Endodermal cell (in vitro differentiated cells): Measurements from ENCODE around the gene LRRC74B. TPM values are rescaled to one million over a fixed set of nuclear protein-coding genes. Genes with fewer than 3 reads are reported as not detected.

ENCODE experiments used
- DNase-seq: peaks from one replicate; pipeline ENCODE4 v3.0.0-alpha.2; 2017
- H3K27ac ChIP-seq: 2 replicates; pipeline ENCODE4 v1.5.1; 2013; ENCODE audit warnings: mild to moderate bottlenecking, low read depth, low read length, moderate library complexity
- H3K27me3 ChIP-seq: 2 replicates; pipeline ENCODE4 v1.6.1; 2013; ENCODE audit warnings: mild to moderate bottlenecking, low read length, moderate library complexity; ENCODE audit not compliant: insufficient read depth, control insufficient read depth, poor library complexity, severe bottlenecking
- H3K36me3 ChIP-seq: 2 replicates; pipeline ENCODE4 v1.7.0; 2013; ENCODE audit warnings: mild to moderate bottlenecking, low read length, moderate library complexity; ENCODE audit not compliant: control insufficient read depth, insufficient read depth
- H3K4me1 ChIP-seq: one replicate; pipeline ENCODE4 v1.7.0; 2013; ENCODE audit warnings: low read length; ENCODE audit not compliant: control insufficient read depth, insufficient read depth
- H3K4me3 ChIP-seq: 2 replicates; pipeline ENCODE4 v1.5.1; 2013; ENCODE audit warnings: mild to moderate bottlenecking, low read length, moderate library complexity
- H3K9ac ChIP-seq: 2 replicates; pipeline ENCODE4 v1.6.1; 2013; ENCODE audit warnings: mild to moderate bottlenecking, low read length, moderate library complexity; ENCODE audit not compliant: poor library complexity, severe bottlenecking; ENCODE audit errors: extremely low read depth
- H3K9me3 ChIP-seq: 2 replicates; pipeline ENCODE4 v1.6.1; 2013; ENCODE audit warnings: mild to moderate bottlenecking, low read length, moderate library complexity; ENCODE audit not compliant: control insufficient read depth
- H3K27ac Mint-ChIP-seq: 2 replicates; pipeline ENCODE4 v1.8.0; 2020; ENCODE audit warnings: mixed read lengths
- H3K27me3 Mint-ChIP-seq: 2 replicates; pipeline ENCODE4 v1.8.0; 2021; ENCODE audit warnings: mild to moderate bottlenecking, mixed read lengths; ENCODE audit not compliant: insufficient read depth
- H3K36me3 Mint-ChIP-seq: 2 replicates; pipeline ENCODE4 v1.8.0; 2020; ENCODE audit warnings: low read depth, mixed read lengths
- H3K4me1 Mint-ChIP-seq: 2 replicates; pipeline ENCODE4 v1.8.0; 2020; ENCODE audit warnings: mixed read lengths
- H3K4me3 Mint-ChIP-seq: 2 replicates; pipeline ENCODE4 v1.8.0; 2020; ENCODE audit warnings: mild to moderate bottlenecking, moderate library complexity, mixed read lengths
- H3K9me3 Mint-ChIP-seq: 2 replicates; pipeline ENCODE4 v1.8.0; 2020; ENCODE audit warnings: mild to moderate bottlenecking, mixed read lengths
- CTCF ChIP-seq: fragments of 200-600 bp; sonication (generic); conservative IDR thresholded peaks from 2 replicates; pipeline ENCODE4 v1.5.0; 2021; ENCODE audit warnings: antibody characterized with exemption, mild to moderate bottlenecking
- WGBS, 2 experiments: methylation state at CpG; one replicate each; pipeline versions ENCODE4 v1.1.5 to v1.1.7; 2013; ENCODE audit warnings: missing lambda C conversion rate in 2 of 2, mixed read lengths in 1 of 2; ENCODE audit not compliant: insufficient coverage in 1 of 2, insufficient read length in 1 of 2; 5-methylcytosine and 5-hydroxymethylcytosine counted together
- total RNA-seq, 2 donors: library from RNA; stranded (reverse); fragmentation: NEBNext Ultra II Directional in 1 of 2; extraction: Animal tissue kit (Norgen Biotek cat#: 25700) in 1 of 2; gene quantifications; 2 replicates in 1 of 2; 3 replicates in 1 of 2; pipeline ENCODE4 v1.2.1, GENCODE V29; 2021

The LRRC74B gene
- total RNA-seq, 2 donors from 2014 or later: not detected

- H3K4me3 Mint-ChIP-seq: no peak overlapping the region
- Histone ChIP-seq H3K4me3 (no peak overlapping the region), H3K9me3 (no peaks in the 10 kb centered on the region), H3K27ac (no peak overlapping the region), H3K27me3 (peaks cover 10% of the 10 kb centered on the region), H3K9ac (no peak overlapping the region), H3K4me1 (no peaks in the 10 kb centered on the region), H3K36me3 (no peaks in the 10 kb centered on the region)
- H3K27me3 Mint-ChIP-seq: peaks cover 12% of the 10 kb centered on the region
- peaks cover 7% of the 10 kb centered on the region for H3K4me1 Mint-ChIP-seq
- 90 to 95% methylated on average over 13 to 27 of the region's 27 CpGs for WGBS, 2 experiments
- TF ChIP-seq CTCF: no peak
- no peak for DNase-seq
- H3K27ac Mint-ChIP-seq: no peak overlapping the region
- H3K9me3 Mint-ChIP-seq: no peaks in the 10 kb centered on the region
- no peaks in the 10 kb centered on the region for H3K36me3 Mint-ChIP-seq
Observed at GRCh38 chr22:21025763-21026755, 19.7 kb upstream of the LRRC74B start.

- TF ChIP-seq CTCF: no peak
- H3K9me3 Mint-ChIP-seq: no peaks in the 10 kb centered on the region
- H3K4me3 Mint-ChIP-seq: no peak overlapping the region
- H3K4me1 Mint-ChIP-seq: peaks cover 7% of the 10 kb centered on the region
- no peaks in the 10 kb centered on the region for H3K36me3 ChIP-seq
- no peaks in the 10 kb centered on the region for H3K36me3 Mint-ChIP-seq
- H3K4me3 ChIP-seq: no peak overlapping the region
- no peak overlapping the region for H3K9ac ChIP-seq
- H3K27me3 Mint-ChIP-seq: peaks cover 20% of the 10 kb centered on the region
- H3K4me1 ChIP-seq: no peaks in the 10 kb centered on the region
- 75 to 91% methylated on average over 4 to 13 of the region's 14 CpGs for WGBS, 2 experiments
- H3K9me3 ChIP-seq: no peaks in the 10 kb centered on the region
- H3K27ac ChIP-seq: no peak overlapping the region
- DNase-seq: no peak
- H3K27me3 ChIP-seq: peaks cover 20% of the 10 kb centered on the region
- H3K27ac Mint-ChIP-seq: no peak overlapping the region
Observed at GRCh38 chr22:21026783-21027692, 18.7 kb upstream of the LRRC74B start.
